Hematopoietic multipotent progenitor cell treated with erythropoietin and hydrocortisone succinate and interleukin-3 and kit ligand, for 4 days (in vitro differentiated cells): ENCODE measurements around the gene COBLL1.

ENCODE experiments used
- DNase-seq: peaks from one replicate; pipeline ENCODE4 v3.0.0-alpha.2; 2015

The COBLL1 gene

GRCh38 chr2:164852086-164852485 lies 10.5 kb upstream of the COBLL1 start:
- DNase-seq, result no peak

- peak; percentile 77 for DNase-seq
These were observed 8.6 kb upstream of the COBLL1 start for GRCh38 chr2:164850235-164850634.

DNA sequence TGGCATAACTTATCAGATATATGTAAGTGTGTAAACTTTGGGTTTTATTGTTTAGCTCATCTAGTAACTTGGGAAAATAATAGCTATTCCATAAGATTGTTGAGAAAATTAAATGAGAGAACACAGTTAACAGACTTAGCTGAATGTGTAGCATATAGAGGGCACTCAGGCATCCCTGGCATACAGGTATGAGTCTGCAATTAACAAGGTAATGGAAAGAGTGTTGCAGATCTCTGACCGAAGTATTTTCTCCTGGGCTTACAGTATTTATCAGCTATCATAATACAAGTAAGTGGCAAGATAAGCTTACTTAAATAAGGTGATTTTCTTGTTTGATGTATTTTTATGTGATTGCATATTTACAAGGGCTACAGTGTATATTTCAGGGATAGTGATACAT lies 7.9 kb upstream of the COBLL1 start:
- DNase-seq, result no peak

DNA sequence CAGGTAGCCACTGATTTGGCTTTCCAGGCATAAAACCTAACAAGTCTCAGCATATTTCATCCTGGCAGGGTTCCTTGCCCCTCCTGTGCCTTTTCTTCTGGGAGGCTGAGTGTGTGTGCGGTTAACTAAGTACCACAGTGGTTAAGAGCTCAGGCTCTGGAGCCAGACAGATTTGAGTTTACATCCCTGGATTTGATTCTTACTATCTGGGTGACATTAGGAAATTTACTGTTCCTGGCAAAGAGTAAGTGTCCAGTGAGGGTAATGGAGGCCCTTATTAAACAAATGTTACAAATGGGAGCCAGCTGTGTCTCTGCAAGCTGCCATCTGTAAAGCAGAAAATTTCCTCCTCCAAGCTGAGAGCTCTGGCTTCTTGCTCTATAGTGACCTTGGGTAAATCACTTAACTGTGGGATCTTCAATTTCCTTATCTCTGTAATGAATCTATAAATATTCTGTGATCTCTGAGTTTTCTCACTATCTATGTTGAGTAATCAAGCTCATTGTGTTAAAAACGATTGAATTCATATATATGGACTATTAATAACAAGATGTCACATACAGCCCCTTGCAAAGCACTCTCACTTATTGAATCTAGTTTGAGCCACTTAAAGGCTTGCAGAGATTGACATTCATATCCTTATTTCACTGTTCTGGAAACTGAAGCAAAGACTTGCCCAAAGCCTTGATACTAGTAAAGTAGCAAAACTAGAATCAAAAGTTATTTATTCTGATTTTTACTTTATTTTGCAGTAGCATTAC lies 6.5 kb upstream of the COBLL1 start:
- DNase-seq, result no peak

GRCh38 chr2:164847291-164847690 lies 5.7 kb upstream of the COBLL1 start:
- no peak for DNase-seq

- DNase-seq, result no peak
These were observed 4.7 kb upstream of the COBLL1 start for GRCh38 chr2:164846276-164846675.

DNA sequence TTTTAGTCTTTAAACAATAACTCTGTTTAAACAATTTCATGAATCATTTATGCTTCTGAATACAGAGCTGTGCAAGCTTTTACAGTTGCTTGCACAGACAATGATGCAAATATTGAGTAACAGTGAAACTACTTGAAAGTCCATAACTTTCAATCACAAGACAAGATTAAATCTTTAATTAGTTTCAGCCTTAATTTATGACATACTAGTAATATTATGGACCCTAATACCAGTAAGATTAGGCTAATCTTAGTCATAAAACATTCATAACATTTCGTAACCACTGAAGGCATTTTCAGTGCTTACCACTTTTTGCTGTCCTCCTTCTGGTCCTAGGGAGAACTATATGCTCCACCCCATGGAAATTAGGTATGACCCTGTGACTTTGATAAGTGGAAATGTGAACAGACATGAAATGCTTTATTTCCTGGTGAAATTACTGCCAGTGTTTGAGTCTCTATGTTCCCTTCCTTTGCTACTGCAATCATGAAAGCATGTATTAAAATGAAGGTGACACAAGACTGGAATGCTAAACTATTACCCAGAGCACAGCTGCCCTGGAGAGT lies 1.8 kb upstream of the COBLL1 start:
- peak; percentile 22 for DNase-seq

DNA sequence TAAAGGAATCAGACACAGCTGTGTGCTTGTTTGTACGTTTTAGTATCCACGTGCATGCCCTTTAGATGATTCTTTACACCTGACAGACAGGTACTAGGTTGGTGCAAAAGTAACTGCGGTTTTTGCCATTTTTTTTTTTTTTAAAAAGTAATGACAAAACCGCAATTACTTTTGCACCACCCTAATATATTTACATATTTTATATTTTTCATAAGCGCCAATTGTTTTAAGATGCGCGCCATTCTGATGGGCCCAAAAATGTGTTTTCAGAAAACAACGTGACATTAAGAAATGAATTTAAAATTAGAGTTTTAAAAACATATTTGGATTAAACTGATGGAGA lies 972 bp upstream of the COBLL1 start:
- DNase-seq, result no peak

DNA sequence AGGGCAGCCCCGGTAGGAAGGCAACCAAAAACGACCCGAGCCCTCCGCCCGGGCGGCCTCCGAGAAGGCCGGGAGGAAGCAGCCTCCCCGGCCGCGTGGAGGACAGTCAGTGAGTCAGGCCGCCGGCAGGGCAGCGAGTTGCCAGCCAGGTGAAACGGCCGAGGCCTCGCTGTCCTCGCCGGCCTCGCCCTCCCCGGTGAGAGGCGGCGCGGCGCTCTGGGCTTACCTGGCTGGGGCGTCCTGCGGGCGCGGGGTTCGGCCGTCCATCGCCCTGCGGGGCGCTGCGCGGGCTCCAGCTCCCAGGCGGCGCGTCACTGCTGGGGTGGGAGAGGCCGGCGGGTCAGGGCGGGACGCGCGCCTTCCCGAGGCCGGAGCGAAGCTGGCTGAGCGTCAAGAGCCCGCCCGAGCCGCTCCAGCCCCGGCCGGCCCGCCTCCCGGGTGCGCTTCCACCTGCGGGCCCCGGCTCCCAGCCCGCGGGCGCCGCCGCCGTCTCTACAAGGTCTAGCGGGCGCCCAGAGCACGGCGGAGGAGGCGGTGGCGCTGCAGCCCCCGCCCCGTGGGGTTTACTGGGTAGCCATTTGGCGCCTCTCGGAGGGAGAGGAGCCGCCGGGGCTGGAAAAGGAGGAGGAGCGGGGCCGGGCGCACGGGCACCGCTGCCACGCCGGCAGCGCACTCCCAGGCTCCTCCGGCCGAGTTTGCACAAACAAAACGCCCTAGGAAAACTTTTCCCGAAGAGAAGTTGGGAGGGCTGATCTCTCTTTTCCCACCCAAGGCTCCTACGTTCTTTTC lies 499 bp downstream of the COBLL1 start:
- DNase-seq, result peak; percentile 94

- peak; percentile 72 for DNase-seq
These were observed 1.1 kb downstream of the COBLL1 start for GRCh38 chr2:164840458-164840929.

DNA sequence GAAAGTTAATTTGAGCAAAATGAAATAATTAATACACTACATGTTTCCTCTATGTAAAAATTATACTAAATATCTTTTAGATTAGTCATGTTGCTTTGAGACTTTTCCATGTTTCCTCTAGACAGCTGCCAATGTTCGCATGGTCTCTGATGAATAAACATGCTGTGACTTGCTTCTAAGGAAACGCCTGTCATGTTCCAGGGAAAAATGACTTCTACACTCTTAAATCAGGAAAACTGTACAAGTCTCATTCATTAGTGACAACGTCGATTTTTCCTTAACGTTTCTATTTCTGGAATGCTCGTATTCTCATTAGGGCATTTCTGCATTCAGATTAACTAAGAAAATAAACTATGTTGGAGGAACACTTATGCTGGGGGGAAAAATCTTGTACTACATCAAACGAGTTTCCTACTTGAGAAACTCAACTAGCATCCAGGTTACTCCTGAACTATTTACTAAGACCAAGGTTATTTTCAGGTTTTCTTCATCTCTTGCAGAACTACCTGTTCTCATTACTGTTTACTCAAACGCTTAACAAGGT lies 1.6 kb downstream of the COBLL1 start:
- DNase-seq, result no peak

DNA sequence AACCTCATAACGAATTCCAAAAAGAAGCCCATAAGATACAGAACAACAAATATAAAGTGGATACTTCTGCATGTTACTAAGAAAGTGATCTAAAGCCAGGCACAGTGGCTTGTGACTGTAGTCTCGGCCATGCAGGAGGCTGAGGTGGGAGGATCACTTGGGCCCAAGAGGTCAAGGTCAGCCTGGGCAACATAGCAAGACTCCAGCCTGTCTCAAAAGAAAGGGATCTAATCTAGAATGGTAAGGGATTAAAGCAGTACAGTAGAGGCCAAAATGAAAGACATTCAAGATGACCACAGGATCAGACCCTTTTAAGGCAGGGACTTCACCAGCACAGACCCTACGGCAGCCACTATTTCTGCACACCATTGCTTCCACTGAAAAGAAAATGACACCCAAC lies 3.8 kb downstream of the COBLL1 start:
- no peak for DNase-seq

DNA sequence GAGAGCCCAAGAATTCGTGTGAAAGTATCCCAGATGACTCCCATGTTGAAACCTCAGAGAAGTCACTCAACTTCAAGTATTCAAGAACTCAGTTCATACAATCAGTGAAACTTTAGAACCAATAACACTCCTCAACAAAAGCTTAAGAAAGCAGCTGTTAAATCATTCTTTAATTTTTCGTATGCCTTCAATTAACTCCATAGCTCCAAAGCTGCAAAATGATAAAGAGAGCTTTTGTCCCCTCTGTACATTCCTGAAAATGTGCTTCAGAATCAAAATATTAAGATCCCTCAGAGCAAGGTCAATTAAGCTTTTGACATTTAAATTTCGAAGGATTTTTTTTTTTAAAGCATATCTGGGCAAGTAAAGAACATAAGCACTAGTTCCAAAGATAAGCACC lies 4.7 kb downstream of the COBLL1 start:
- DNase-seq, result no peak

GRCh38 chr2:164835302-164835701 lies 6.3 kb downstream of the COBLL1 start:
- no peak for DNase-seq

DNA sequence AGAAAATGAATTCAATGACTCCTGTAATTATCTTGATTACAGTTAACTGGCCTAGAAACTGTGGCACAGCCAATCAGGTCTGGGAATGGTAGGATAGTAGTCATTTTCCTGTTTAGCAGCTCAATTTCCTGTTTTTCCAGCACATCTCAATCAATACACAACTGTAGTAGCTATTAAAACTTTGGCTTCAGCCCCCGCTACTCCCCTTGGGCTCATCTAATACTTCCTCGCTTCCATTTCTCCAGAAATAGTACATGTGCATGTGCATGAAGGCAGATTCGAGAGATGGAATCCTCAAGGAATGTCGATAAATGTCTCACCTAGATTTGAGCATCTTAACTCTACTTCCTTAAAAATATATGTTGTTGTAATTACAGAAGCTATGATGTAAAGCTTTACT lies 9.7 kb downstream of the COBLL1 start:
- no peak for DNase-seq

- no peak for DNase-seq
These were observed 10.4 kb downstream of the COBLL1 start for GRCh38 chr2:164831180-164831579.

DNA sequence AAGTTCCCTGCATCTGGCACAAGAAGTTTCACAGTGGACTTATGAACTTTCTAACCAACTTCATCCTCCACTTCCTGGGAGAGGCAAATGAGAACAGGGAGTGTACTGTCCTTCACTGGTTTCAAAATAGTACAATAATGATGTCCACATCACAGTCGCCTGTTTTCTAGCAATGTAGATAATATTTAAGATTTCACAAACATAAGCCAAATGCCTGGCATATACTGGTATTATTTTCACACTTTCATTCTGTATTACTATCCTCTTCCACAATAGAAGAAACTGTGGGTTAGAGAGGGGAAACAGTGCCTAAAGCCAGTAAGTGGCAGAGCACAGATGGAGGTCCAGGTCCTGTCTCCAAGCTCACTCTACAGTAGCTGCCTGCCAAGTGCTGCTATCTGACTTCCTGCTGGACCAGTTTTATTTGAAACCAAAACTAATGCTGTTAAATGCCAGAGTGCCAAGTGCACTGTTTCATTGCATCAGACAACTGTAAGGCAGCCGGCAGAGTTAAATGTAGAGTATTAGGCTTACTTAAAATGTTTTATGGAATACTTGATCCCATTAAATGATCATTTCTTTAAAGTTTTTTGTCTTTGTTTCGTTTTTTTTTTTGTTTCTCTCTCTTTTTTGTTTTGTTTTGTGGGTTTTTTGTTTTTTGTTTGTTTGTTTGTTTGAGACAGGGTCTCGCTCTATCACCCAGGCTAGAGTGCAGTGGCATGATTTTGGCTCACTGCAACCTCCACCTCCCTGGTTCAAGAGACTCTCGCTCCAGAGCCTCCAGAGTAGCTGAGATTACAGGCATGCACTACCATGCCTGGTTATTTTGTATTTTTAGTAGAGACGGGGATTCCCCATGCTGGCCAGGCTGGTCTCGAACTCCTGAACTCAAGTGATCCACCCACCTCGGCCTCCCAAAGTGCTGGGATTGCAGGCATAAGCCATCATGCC lies 15.1 kb downstream of the COBLL1 start:
- DNase-seq, result peak; percentile 59

DNA sequence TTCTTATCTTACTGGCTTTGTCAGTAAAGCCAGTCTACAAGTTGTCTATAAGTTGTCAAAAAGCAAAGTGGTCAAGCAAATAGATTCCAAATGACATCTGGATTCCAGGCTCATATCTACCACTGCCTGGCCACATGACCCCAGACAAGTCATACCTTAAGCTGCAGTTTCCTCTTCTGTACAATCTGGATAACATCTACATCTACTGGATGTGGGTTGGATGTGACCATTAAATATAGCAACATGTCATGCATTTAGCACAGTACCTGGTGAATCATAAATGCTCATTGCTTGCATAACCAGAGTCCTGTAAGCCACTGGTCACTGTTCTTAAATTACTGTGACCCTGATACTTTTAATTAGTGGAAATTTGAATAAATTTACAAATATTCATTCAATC lies 16.8 kb downstream of the COBLL1 start:
- peak; percentile 25 for DNase-seq

GRCh38 chr2:164823126-164823525 lies 18.5 kb downstream of the COBLL1 start:
- no peak for DNase-seq

DNA sequence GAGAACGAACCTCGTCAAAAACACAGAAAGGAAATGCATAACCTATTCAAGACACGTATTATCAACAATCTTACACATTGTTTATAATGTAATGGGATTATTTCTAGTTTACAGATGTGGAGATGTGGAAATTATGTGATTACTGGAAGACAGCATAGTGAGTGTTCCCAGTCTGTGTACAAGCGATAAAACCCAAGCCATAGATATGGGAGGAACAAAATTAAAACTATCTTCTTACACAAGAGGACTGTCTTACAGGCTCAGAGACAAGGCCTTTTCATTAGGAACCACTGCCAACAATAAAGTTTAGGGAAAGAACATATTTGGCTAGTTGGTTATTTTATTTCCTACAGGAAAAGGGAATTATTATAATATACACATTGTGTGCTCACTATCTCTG lies 20.3 kb downstream of the COBLL1 start:
- no peak for DNase-seq

GRCh38 chr2:164818149-164819136 lies 23.2 kb downstream of the COBLL1 start:
- DNase-seq, result no peak
